Inflammatory macrophage treated with lipopolysaccharide for 4 hours (primary cell): ENCODE results near the gene YPEL5.
A peak's percentile ranks its signal among the peaks of the same experiment; 100 is the strongest.
"Not testable (repeated sequence)": the region's sequence is repeated elsewhere in the genome, so short reads cannot be mapped to it uniquely, and the experiment has no call there.

Source experiments
- DNase-seq: peaks from one replicate; pipeline ENCODE4 v3.0.0-alpha.2; 2020

Gene YPEL5

GRCh38 chr2:30146337-30147195, at the start of gene YPEL5:
Gene YPEL5, plus strand, starts transcription at chr2:30147007. Its CDS starts 9,645 bp downstream, at chr2:30156652.
- DNase-seq, result peak; percentile 98

- no peak for DNase-seq
These were observed 48.4 kb upstream of the YPEL5 start for GRCh38 chr2:30098266-30099005.

- DNase-seq, result not testable (repeated sequence)
These were observed 47.4 kb upstream of the YPEL5 start for GRCh38 chr2:30099366-30099765.

- not testable (repeated sequence) for DNase-seq
These were observed 46.1 kb upstream of the YPEL5 start for GRCh38 chr2:30100691-30101090.

GRCh38 chr2:30104307-30104706, 42.5 kb upstream of the YPEL5 start:
- DNase-seq, result no peak

GRCh38 chr2:30105556-30105955, 41.3 kb upstream of the YPEL5 start:
- DNase-seq, result no peak

GRCh38 chr2:30106543-30106942, 40.3 kb upstream of the YPEL5 start:
- DNase-seq, result no peak

GRCh38 chr2:30108192-30108591, 38.6 kb upstream of the YPEL5 start:
- no peak for DNase-seq

- DNase-seq, result no peak
These were observed 38.0 kb upstream of the YPEL5 start for GRCh38 chr2:30108851-30109250.

GRCh38 chr2:30109856-30110255, 37.0 kb upstream of the YPEL5 start:
- DNase-seq, result no peak

GRCh38 chr2:30110773-30111172, 36.0 kb upstream of the YPEL5 start:
- no peak for DNase-seq

GRCh38 chr2:30111186-30111585, 35.6 kb upstream of the YPEL5 start:
- not testable (repeated sequence) for DNase-seq

- DNase-seq, result no peak
These were observed 34.2 kb upstream of the YPEL5 start for GRCh38 chr2:30112561-30112960.

GRCh38 chr2:30113617-30114293, 33.1 kb upstream of the YPEL5 start:
- DNase-seq, result peak; percentile 20

GRCh38 chr2:30115141-30115980, 31.4 kb upstream of the YPEL5 start:
- peak; percentile 70 for DNase-seq

- no peak for DNase-seq
These were observed 30.9 kb upstream of the YPEL5 start for GRCh38 chr2:30115981-30116285.

GRCh38 chr2:30122362-30122761, 24.4 kb upstream of the YPEL5 start:
- DNase-seq, result no peak

- DNase-seq, result no peak
These were observed 19.6 kb upstream of the YPEL5 start for GRCh38 chr2:30127016-30127893.

- DNase-seq, result no peak
These were observed 12.2 kb upstream of the YPEL5 start for GRCh38 chr2:30134582-30134981.

GRCh38 chr2:30135541-30135940, 11.3 kb upstream of the YPEL5 start:
- no peak for DNase-seq

- DNase-seq, result no peak
These were observed 9.9 kb upstream of the YPEL5 start for GRCh38 chr2:30136764-30137444.
